Measurements from ENCODE around the gene B4GALT5.

GRCh38 chr20:49593466-49594142 is 120.1 kb downstream of the B4GALT5 start:
- TF ChIP-seq ARNTL (CRISPR knock-in tag; IDR thresholded peaks at IDR 0.05; ENCODE audit: borderline replicate concordance, low read depth): no peak
- TF ChIP-seq CSRNP3 (CRISPR knock-in tag; IDR thresholded peaks at IDR 0.05): no peak

Data from SK-N-SH treated with all-trans-retinoic acid at 6 μM for 48 hours (cell line).